WERI-Rb-1 (cell line): ENCODE measurements around the gene C19orf85.

Source experiments
- DNase-seq: peaks from one replicate; pipeline ENCODE4 v3.0.0-alpha.2; 2020
- H3K27ac ChIP-seq: fragments of 250-450 bp; sonication (Bioruptor Pico); 2 replicates; pipeline ENCODE4 v1.5.1; 2020; ENCODE audit warnings: mild to moderate bottlenecking, moderate library complexity
- H3K27me3 ChIP-seq: fragments of 250-450 bp; sonication (Bioruptor Pico); 2 replicates; pipeline ENCODE4 v1.5.1; 2021; ENCODE audit warnings: mild to moderate bottlenecking, low read depth, moderate library complexity; ENCODE audit not compliant: insufficient read depth, severe bottlenecking
- H3K36me3 ChIP-seq: fragments of 250-450 bp; sonication (Bioruptor Pico); 2 replicates; pipeline ENCODE4 v1.5.1; 2020; ENCODE audit warnings: mild to moderate bottlenecking, moderate library complexity
- H3K4me3 ChIP-seq: 2 replicates; pipeline ENCODE4 v1.5.1; 2011; ENCODE audit warnings: low read depth, mild to moderate bottlenecking, control low read depth, low read length
- H3K9me3 ChIP-seq: fragments of 250-450 bp; sonication (Bioruptor Pico); 2 replicates; pipeline ENCODE4 v1.5.1; 2021; ENCODE audit warnings: mild to moderate bottlenecking, moderate library complexity; ENCODE audit not compliant: severe bottlenecking
- TF ChIP-seq, protein P1 (sequence below): IDR thresholded peaks from 2 replicates; pipeline ENCODE4 v1.5.1; 2011; ENCODE audit warnings: low read depth, mild to moderate bottlenecking, control low read depth, inconsistent platforms, low read length

Gene C19orf85

DNA sequence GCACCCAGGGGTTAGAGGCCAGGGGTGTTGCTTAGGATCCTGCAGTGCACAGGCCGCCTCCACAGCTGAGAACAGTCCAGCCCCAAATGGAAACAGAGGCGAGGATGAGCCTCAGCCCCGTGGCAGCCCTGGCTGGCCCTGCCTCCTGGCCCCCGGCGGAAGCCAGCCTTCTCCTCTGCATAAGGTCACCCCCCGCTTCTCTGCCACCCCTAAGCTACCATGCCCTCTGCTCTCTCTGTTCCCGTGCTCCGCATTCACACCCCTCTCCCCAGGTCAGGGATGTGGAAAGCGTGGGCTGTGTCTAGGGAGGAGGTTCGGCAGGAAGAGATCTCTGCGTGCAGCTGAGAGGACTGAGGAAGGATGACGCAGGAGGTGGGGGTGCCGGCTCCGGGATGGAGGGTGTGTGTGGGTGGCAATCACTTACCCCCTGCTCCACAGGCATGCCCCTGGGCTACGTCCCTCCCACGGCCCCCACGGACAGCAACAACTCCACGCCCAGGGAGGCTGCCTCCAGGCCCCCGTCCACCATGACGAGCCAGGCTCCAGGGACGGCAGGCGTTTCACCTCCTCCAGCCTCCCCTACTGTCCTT is 29.7 kb upstream of the C19orf85 start:
- TF ChIP-seq, protein P1, sequence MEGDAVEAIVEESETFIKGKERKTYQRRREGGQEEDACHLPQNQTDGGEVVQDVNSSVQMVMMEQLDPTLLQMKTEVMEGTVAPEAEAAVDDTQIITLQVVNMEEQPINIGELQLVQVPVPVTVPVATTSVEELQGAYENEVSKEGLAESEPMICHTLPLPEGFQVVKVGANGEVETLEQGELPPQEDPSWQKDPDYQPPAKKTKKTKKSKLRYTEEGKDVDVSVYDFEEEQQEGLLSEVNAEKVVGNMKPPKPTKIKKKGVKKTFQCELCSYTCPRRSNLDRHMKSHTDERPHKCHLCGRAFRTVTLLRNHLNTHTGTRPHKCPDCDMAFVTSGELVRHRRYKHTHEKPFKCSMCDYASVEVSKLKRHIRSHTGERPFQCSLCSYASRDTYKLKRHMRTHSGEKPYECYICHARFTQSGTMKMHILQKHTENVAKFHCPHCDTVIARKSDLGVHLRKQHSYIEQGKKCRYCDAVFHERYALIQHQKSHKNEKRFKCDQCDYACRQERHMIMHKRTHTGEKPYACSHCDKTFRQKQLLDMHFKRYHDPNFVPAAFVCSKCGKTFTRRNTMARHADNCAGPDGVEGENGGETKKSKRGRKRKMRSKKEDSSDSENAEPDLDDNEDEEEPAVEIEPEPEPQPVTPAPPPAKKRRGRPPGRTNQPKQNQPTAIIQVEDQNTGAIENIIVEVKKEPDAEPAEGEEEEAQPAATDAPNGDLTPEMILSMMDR = no peak

DNA sequence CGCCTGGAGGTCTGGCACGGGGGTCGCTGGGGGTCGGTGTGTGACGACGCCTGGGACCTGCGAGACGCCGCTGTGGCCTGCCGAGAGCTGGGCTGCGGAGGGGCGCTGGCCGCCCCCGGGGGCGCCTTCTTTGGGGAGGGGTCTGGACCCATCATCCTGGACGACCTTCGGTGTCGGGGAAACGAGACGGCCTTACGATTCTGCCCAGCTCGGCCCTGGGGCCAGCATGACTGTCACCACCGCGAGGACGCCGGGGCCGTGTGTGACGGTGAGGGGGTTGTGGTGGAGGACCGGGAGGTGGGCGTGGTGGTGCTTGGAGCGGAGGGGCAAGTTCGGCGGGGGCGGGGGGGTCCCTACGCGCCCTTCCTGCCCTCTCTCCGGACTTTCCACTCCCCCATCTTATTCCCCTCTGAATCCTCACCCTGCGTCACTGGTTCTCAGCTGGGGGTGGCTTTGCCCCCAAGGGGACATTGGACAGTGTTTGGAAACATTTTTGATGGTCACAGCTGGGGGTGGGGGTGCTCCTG is 29.2 kb upstream of the C19orf85 start:
- Histone ChIP-seq H3K9me3 (no peaks in the 10 kb centered on the region), H3K27ac (no peak overlapping the region), H3K36me3 (no peaks in the 10 kb centered on the region), H3K4me3 (no peak overlapping the region), H3K27me3 (no peaks in the 10 kb centered on the region)
- DNase-seq = no peak
- TF ChIP-seq, protein P1 = no peak

More for the DNA sequence above, 29.7 kb upstream of the C19orf85 start:
- Histone ChIP-seq H3K27ac (no peak overlapping the region), H3K27me3 (no peaks in the 10 kb centered on the region), H3K4me3 (no peak overlapping the region), H3K36me3 (no peaks in the 10 kb centered on the region), H3K9me3 (no peaks in the 10 kb centered on the region)
- no peak for DNase-seq

DNA sequence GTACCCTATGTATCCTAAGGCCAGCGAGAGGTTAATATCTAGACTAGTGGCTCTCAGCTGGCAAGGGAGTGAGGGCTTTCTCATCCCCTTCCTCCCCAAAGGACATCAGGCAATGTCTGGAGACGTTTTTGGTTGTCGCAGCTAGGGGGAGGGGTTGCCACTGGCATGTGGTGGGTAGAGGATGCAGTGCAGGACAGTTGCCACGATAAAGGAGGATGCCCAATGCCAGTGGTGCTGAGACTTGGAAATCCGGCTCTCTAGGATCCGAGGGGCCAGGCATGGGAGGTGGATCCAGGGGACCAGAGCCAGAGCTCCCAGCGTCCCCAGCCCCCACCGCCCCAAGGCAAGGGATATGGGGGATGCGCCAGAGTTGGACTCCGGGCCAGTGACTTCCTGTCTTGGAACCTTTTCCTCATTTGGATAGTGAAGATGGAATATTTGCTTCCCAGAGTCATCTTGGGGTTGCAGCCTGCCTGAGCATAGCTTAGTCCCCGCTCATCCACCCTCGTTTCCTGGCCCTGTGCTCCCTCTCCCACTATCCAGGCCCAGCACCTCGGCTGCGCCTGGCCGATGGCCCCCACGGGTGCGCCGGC is 28.6 kb upstream of the C19orf85 start:
- no peak overlapping the region for H3K4me3 ChIP-seq
- H3K27ac ChIP-seq = no peak overlapping the region
- H3K9me3 ChIP-seq = no peaks in the 10 kb centered on the region
- H3K36me3 ChIP-seq = no peaks in the 10 kb centered on the region
- no peaks in the 10 kb centered on the region for H3K27me3 ChIP-seq
- TF ChIP-seq, protein P1 = no peak
- no peak for DNase-seq

DNA sequence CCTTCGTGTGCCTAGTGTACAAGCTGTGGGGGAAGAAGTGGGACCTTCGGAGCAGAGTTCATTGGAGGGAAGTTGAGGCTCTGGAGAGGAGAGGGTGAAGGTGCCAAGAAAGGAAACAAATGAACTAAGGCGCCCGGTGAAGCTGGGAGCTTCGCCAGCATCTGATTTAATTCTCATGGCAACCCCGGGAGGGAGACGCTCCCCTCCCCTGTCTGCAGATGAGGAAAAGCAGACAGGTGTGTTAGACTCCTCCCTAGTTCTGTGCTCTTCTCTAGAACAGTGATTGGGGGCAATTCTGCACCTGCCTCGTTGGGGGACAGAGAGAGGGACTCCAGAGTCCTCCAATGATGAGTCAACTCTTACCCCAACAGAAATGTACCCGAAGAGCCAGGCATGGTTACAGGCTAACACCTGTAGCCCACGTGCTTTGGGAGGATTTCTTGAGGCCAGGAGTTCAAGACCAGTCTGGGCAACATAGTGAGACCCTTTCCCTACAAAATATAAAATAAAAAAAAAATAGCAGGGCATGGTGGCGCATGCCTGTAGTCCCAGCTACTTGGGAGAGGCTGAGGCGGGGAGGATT is 27.9 kb upstream of the C19orf85 start:
- Histone ChIP-seq H3K36me3 (no peaks in the 10 kb centered on the region), H3K4me3 (no peak overlapping the region), H3K9me3 (no peaks in the 10 kb centered on the region), H3K27me3 (no peaks in the 10 kb centered on the region), H3K27ac (no peak overlapping the region)
- TF ChIP-seq, protein P1 = no peak
- DNase-seq = no peak

DNA sequence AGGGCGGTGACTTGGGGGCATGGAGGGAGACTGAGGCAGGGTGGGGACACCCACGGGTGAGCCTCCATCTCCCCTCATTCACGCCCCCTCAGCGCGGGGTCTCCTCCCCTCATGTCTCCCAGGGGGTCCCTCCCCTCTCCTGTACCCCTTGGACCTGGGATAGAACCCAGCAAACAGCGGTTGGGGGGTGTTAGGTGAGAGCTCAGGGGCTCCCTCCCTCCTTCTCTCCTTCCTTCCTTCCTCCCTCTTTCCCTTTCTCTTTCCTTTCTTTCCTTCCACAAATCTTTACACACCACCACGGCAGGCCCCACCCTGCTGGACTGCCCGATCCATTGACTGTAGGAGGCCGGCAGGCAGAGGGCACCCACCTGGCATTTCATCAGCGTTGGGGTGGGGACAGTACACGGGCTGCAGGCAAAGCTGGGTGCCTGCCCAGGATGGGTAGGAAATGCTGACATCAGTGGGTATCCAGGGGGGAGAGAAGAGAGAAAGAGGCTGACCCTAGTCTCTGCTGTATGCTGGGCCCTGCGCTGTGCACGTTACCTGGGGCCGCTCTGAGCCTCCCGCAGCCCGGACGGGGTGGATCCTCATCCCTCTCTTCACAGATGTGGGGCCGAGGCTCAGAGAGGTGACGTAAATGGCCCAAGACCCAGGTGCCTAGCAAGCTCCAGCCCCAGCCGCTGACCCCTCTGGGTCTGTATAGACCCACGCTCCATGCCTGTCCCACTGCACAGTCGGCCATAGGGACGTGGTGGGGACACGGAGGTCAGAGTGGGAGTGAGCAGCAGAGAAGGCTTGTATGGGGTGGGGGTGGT is 27.2 kb upstream of the C19orf85 start:
- Histone ChIP-seq H3K36me3 (no peaks in the 10 kb centered on the region), H3K4me3 (no peak overlapping the region), H3K9me3 (no peaks in the 10 kb centered on the region), H3K27ac (no peak overlapping the region), H3K27me3 (no peaks in the 10 kb centered on the region)
- TF ChIP-seq, protein P1 = no peak
- DNase-seq = no peak
